GM12878 (cell line): ENCODE measurements around the gene SEC22C. TPM values are rescaled to one million over a fixed set of nuclear protein-coding genes. Genes with fewer than 3 reads are reported as not detected.

ENCODE experiments used
- ATAC-seq: fragments of 200-7000 bp; cut with Tn5 transposase; 3 replicates; pipeline ENCODE4 v1.9.1; 2020; ENCODE audit warnings: mild to moderate bottlenecking, moderate library complexity
- BruUV-seq: library from RNA; stranded (reverse); fragments of 400-500 nt; replicated peaks from 2 replicates; lab custom pipeline; 2021; lab: Mats Ljungman, UMichigan
- CTCF ChIA-PET: fragments of 300-600 bp; sonication (Branson Sonifier 250); formaldehyde crosslinking; extraction: SDS; loops from one replicate; lab custom pipeline; 2021; ENCODE audit warnings: inconsistent platforms; lab: Yijun Ruan, JAX
- POLR2A ChIA-PET: fragments of 350-600 bp; formaldehyde crosslinking; extraction: SDS; loops from one replicate; lab custom pipeline; 2021; ENCODE audit warnings: inconsistent platforms; lab: Charles Lee
- RAD21 ChIA-PET: fragments of 300-600 bp; sonication (Branson Sonifier 250); formaldehyde crosslinking; loops from one replicate; lab custom pipeline; 2023; ENCODE audit warnings: antibody characterized with exemption; ENCODE audit not compliant: unreplicated experiment; lab: Charles Lee
- SMC1A ChIA-PET: fragments of 300-600 bp; sonication (Branson Sonifier 250); formaldehyde crosslinking; loops from one replicate; lab custom pipeline; 2023; ENCODE audit not compliant: unreplicated experiment, uncharacterized antibody; lab: Charles Lee
- DNase-seq: peaks from one replicate; pipeline ENCODE4 v3.0.0-alpha.2; 2011; ENCODE audit warnings: low read depth, low spot score
- FAIRE-seq: peaks from 3 replicates; lab custom pipeline; 2011; peaks lifted over from hg19 to GRCh38; lab: Jason Lieb, UNC
- H2AFZ ChIP-seq: 2 replicates; pipeline ENCODE4 v1.6.0; 2011; ENCODE audit warnings: low read depth, low read length, control low read depth; ENCODE audit not compliant: control insufficient read depth
- H3K27ac ChIP-seq: 2 replicates; pipeline ENCODE4 v1.5.1; 2011; ENCODE audit warnings: control low read depth; ENCODE audit not compliant: control insufficient read depth, insufficient read depth
- H3K27me3 ChIP-seq, 2 experiments: replicated peaks in 1 of 2; 2 replicates each; pipeline versions ENCODE4 v1.6.0 to v1.6.1; 2011; ENCODE audit warnings: low read length in 1 of 2; ENCODE audit not compliant: control insufficient read depth in 2 of 2, insufficient read depth in 2 of 2
- H3K36me3 ChIP-seq, 2 experiments: 2 replicates each; pipeline ENCODE4 v1.5.1; 2011; ENCODE audit warnings: low read length in 1 of 2; ENCODE audit not compliant: control insufficient read depth in 2 of 2, insufficient read depth in 2 of 2
- H3K4me1 ChIP-seq: 2 replicates; pipeline ENCODE4 v1.6.1; 2011; ENCODE audit warnings: mild to moderate bottlenecking, low read length, moderate library complexity, mixed read lengths; ENCODE audit not compliant: control insufficient read depth, insufficient read depth
- H3K4me2 ChIP-seq: 2 replicates; pipeline ENCODE4 v1.6.0; 2011; ENCODE audit warnings: control low read depth; ENCODE audit not compliant: control insufficient read depth, insufficient read depth
- H3K4me3 ChIP-seq: fragments of 200-600 bp; sonication (generic); 2 replicates; pipeline ENCODE4 v1.5.1; 2016
- H3K79me2 ChIP-seq: 2 replicates; pipeline ENCODE4 v1.6.0; 2011; ENCODE audit warnings: low read length; ENCODE audit not compliant: control insufficient read depth, insufficient read depth
- H3K9ac ChIP-seq: 2 replicates; pipeline ENCODE4 v1.8.0; 2011; ENCODE audit warnings: low read length, control low read depth, mixed read lengths; ENCODE audit not compliant: control insufficient read depth, insufficient read depth
- H3K9me3 ChIP-seq: replicated peaks from 3 replicates; pipeline ENCODE4 v1.5.1; 2011; ENCODE audit warnings: mild to moderate bottlenecking, low read length; ENCODE audit not compliant: control insufficient read depth, insufficient read depth
- H4K20me1 ChIP-seq: 2 replicates; pipeline ENCODE4 v1.6.0; 2011; ENCODE audit not compliant: control insufficient read depth, insufficient read depth
- BCLAF1 ChIP-seq: fragments of 450-650 bp; IDR thresholded peaks from 2 replicates; pipeline ENCODE4 v1.6.1; 2017; ENCODE audit warnings: antibody characterized with exemption, mild to moderate bottlenecking, moderate library complexity
- CHD4 ChIP-seq: fragments of 200-600 bp; sonication (generic); IDR thresholded peaks from 2 replicates; pipeline ENCODE4 v1.6.1; 2016; ENCODE audit warnings: mild to moderate bottlenecking
- CREB1 ChIP-seq: IDR thresholded peaks from 2 replicates; pipeline ENCODE4 v1.6.1; 2012; ENCODE audit warnings: low read depth, mild to moderate bottlenecking, inconsistent platforms
- EGR1 ChIP-seq, 2 experiments: IDR thresholded peaks; 1 replicate in 1 of 2; 2 replicates in 1 of 2; pipeline ENCODE4 v1.6.1; 2011 to 2012; ENCODE audit warnings: low read depth in 2 of 2, low read length in 2 of 2, borderline replicate concordance in 1 of 2, mild to moderate bottlenecking in 1 of 2, moderate library complexity in 1 of 2
- GATAD2B ChIP-seq: fragments of 450-650 bp; conservative IDR thresholded peaks from 2 replicates; pipeline ENCODE4 v1.6.1; 2017; ENCODE audit warnings: low read depth, mild to moderate bottlenecking, moderate library complexity
- IKZF1 ChIP-seq: fragments of 450-650 bp; conservative IDR thresholded peaks from 2 replicates; pipeline ENCODE4 v1.6.1; 2017; ENCODE audit warnings: antibody characterized with exemption, mild to moderate bottlenecking
- IKZF2 ChIP-seq, 2 experiments: fragments of 450-650 bp; IDR thresholded peaks; 2 replicates each; pipeline ENCODE4 v1.6.1; 2017; ENCODE audit warnings: mild to moderate bottlenecking in 2 of 2, moderate library complexity in 2 of 2
- MTA3 ChIP-seq: IDR thresholded peaks from 2 replicates; pipeline ENCODE4 v1.6.1; 2012; ENCODE audit warnings: low read length, inconsistent platforms, borderline replicate concordance
- NBN ChIP-seq: fragments of 450-650 bp; IDR thresholded peaks from 2 replicates; pipeline ENCODE4 v1.6.1; 2016
- NKRF ChIP-seq: fragments of 450-650 bp; conservative IDR thresholded peaks from 2 replicates; pipeline ENCODE4 v1.6.1; 2017; ENCODE audit warnings: mild to moderate bottlenecking, moderate library complexity
- NR2F1 ChIP-seq: fragments of 450-650 bp; conservative IDR thresholded peaks from 2 replicates; pipeline ENCODE4 v1.6.1; 2017; ENCODE audit warnings: mild to moderate bottlenecking
- POU2F2 ChIP-seq: IDR thresholded peaks from 3 replicates; pipeline ENCODE4 v1.6.1; 2011; ENCODE audit warnings: low read depth, mild to moderate bottlenecking, low read length, borderline replicate concordance
- RAD51 ChIP-seq: fragments of 450-650 bp; IDR thresholded peaks from 2 replicates; pipeline ENCODE4 v1.6.1; 2016; ENCODE audit warnings: moderate library complexity, mild to moderate bottlenecking, inconsistent platforms
- RUNX3 ChIP-seq: IDR thresholded peaks from 2 replicates; pipeline ENCODE4 v1.6.1; 2012; ENCODE audit warnings: low read length, inconsistent platforms
- SIN3A ChIP-seq: IDR thresholded peaks from 2 replicates; pipeline ENCODE4 v1.6.1; 2012; ENCODE audit warnings: low read depth, low read length, improper control_type of control experiment
- SREBF2 ChIP-seq: IDR thresholded peaks from 2 replicates; pipeline ENCODE4 v1.6.1; 2012; ENCODE audit warnings: mild to moderate bottlenecking, low read length
- STAT1 ChIP-seq: fragments of 450-650 bp; conservative IDR thresholded peaks from 2 replicates; pipeline ENCODE4 v1.6.1; 2014; ENCODE audit warnings: antibody characterized with exemption, mild to moderate bottlenecking
- ZNF622 ChIP-seq: fragments of 450-650 bp; IDR thresholded peaks from 2 replicates; pipeline ENCODE4 v1.6.1; 2017; ENCODE audit warnings: mild to moderate bottlenecking, inconsistent platforms
- WGBS: methylation state at CpG from one replicate; pipeline ENCODE4 v1.1.6; 2016; ENCODE audit warnings: low lambda C conversion rate; ENCODE audit not compliant: insufficient replicate concordance, insufficient coverage; ENCODE audit errors: missing lambda C conversion rate; 5-methylcytosine and 5-hydroxymethylcytosine counted together
- in situ Hi-C: fragments of 300-500 bp; cut with MboI; formaldehyde crosslinking; loops from 9 replicates; pipeline ENCODE4 v1.14.3; 2018; ENCODE audit warnings: mixed read lengths
- intact Hi-C: fragments of 100-400 bp; cut with micrococcal nuclease; formaldehyde crosslinking; loops from one replicate; pipeline ENCODE4 v1.14.2; 2022; ENCODE audit not compliant: unreplicated experiment
- polyA plus RNA-seq, 11 experiments: library from polyadenylated mRNA; depleted of rRNA in 4 of 11; unstranded in 6 of 11; stranded (reverse) in 5 of 11; fragments of >200 nt; fragmentation: Nextera tagmentation in 4 of 11; fragmentation: Illumina TruSeq in 1 of 11; extraction: Ambion mirVana in 4 of 11; extraction: Trizol in 1 of 11; gene quantifications; 1 replicate in 1 of 11; 2 replicates in 10 of 11; pipeline versions ENCODE4 v1.2.1 to v1.2.3, GENCODE V29; 2011 to 2016; ENCODE audit warnings: inconsistent platforms in 2 of 11, missing spikeins in 2 of 11, low read depth in 1 of 11
- total RNA-seq, 4 experiments: library from RNA; depleted of rRNA in 3 of 4; stranded (reverse); fragments of >200 nt in 3 of 4; fragmentation: Illumina TruSeq in 1 of 4; extraction: Trizol in 1 of 4; gene quantifications; 2 replicates each; pipeline versions ENCODE4 v1.2.1 to v1.2.3, GENCODE V29; 2013 to 2021

Gene SEC22C
- total and polyA plus RNA-seq, 10 of the 15 experiments (the other 5 are each of a cell fraction or from before 2014, with no cell fraction given) = 15.6 to 47.0 (median 39.1) TPM

- no TSS peak for BruUV-seq
- in situ Hi-C loops = no loop called here
- TF ChIP-seq RAD51 (no peak), SREBF2 (no peak), IKZF1 (0 out of 2 replicates have a peak, but pooled peaks have one; percentile 13), CHD4 (no peak), MTA3 (no peak), STAT1 (no peak), SIN3A (peak; percentile 29; the same call in 1 of the 2 replicates), IKZF2 (IDR thresholded peaks at IDR 0.05) (no peak), CREB1 (0 out of 2 replicates have a peak, but pooled peaks have one; percentile 11), ZNF622 (no peak), RUNX3 (no peak), GATAD2B (no peak), EGR1 (IDR thresholded peaks at IDR 0.05; ENCODE audit: borderline replicate concordance in 1 of 2, low read depth in 2 of 2, low read length in 2 of 2) (0 out of 3 replicates have a peak, but pooled peaks of 1 of the 2 experiments have one; percentile 28), NR2F1 (0 out of 2 replicates have a peak, but pooled peaks have one; percentile 18), BCLAF1 (no peak), POU2F2 (no peak), NBN (0 out of 2 replicates have a peak, but pooled peaks have one; percentile 15), NKRF (no peak)
These were observed 9.4 kb upstream of the SEC22C start for GRCh38 chr3:42590989-42591756.

More at GRCh38 chr3:42590989-42591756, 9.4 kb upstream of the SEC22C start:
- Histone ChIP-seq H2AFZ (no peak overlapping the region), H3K27me3 (no peaks in the 10 kb centered on the region), H3K4me1 (peaks cover 12% of the 10 kb centered on the region), H3K9ac (peak overlapping the region; percentile 77), H4K20me1 (no peaks in the 10 kb centered on the region), H3K79me2 (peaks cover 34% of the 10 kb centered on the region), H3K36me3 (peaks cover 0 to 12% of the 10 kb centered on the region in 2 experiments; a peak in 1 of 4 replicates), H3K9me3 (no peaks in the 10 kb centered on the region), H3K27ac (peak overlapping the region; percentile 75), H3K4me2 (peak overlapping the region; percentile 88), H3K4me3 (peak overlapping the region; percentile 95)
- no peak for FAIRE-seq
- peak; percentile 11 for ATAC-seq
- under 1% methylated on average over 33 of the region's 44 CpGs for WGBS
- intact Hi-C loops = loop anchor here (1.0 kb wide), 2 partner anchors 9 kb away; partner anchors contain the start of gene NKTR
- DNase-seq = no peak
- ChIA-PET RAD21 (interaction anchor here (0.7 to 2.5 kb wide), 4 partner anchors 10 to 19 kb away, joined by 4 to 32 read pairs (median 10); partner anchors contain the start of genes NKTR and SEC22C), CTCF (interaction anchor here (0.9 to 1.4 kb wide), 9 partner anchors 9 to 64 kb away, joined by 3 to 7 read pairs (median 6); partner anchors contain the start of genes NKTR and SEC22C), SMC1A (interaction anchor here (0.8 to 2.8 kb wide), 10 partner anchors 9 to 153 kb away, joined by 3 to 34 read pairs (median 4); partner anchors contain the start of genes NKTR and SEC22C), POLR2A (interaction anchor here (0.6 to 3.4 kb wide), 8 partner anchors 9 to 579 kb away, joined by 3 to 69 read pairs (median 4); partner anchors contain the start of genes HIGD1A, NKTR and SEC22C)
